Tongue (tissue), 2 donors: ENCODE results near the gene C12orf54. TPM values are rescaled to one million over a fixed set of nuclear protein-coding genes. Genes with fewer than 3 reads are reported as not detected.
"Not testable (repeated sequence)": the region's sequence is repeated elsewhere in the genome, so short reads cannot be mapped to it uniquely, and the experiment has no call there.

ENCODE experiments used
- DNase-seq: peaks from one replicate; pipeline ENCODE4 v3.0.0-alpha.2; 2015
- total RNA-seq: library from RNA; depleted of rRNA; stranded (reverse); fragments of >200 nt; gene quantifications from one replicate; pipeline ENCODE4 v1.2.3, GENCODE V29; 2014

C12orf54 gene
- not detected for total RNA-seq

DNA sequence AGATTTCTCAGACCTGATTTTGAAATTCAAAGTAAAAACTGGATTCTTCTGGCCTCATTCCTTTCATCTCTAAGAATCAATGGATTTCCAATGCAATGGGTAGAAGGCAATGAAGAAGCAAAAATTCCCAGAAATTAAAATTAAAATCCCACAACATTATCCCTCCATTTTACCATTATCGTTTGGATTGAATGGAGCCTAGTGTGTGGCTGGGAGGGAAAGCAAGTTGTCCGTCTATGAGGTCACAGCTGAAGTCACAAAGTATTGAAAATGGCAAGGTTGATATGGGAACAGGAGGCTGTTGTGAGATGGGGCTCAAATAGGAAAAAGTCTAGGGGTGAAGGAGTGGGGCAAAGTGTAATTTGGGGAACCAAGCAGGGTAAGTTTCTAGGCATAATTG, at the start of gene C12orf54:
C12orf54 (plus strand) TSS at position 301 of the 400 bp plus-strand sequence. CDS start 799 bp downstream, outside the sequence.
- DNase-seq = no peak

DNA sequence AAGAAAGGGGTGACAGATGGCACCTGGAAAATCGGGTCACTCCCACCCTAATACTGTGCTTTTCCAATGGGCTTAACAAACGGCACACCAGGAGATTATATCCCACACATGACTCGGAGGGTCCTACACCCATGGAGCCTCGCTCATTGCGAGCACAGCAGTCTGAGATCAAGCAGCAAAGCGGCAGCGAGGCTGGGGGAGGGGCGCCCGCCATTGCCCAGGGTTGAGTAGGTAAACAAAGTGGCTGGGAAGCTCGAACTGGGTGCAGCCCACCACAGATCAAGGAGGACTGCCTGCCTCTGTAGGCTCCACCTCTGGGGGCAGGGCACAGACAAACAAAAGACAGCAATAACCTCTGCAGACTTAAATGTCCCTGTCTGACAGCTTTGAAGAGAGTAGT, 48.3 kb upstream of the C12orf54 start:
- not testable (repeated sequence) for DNase-seq

DNA sequence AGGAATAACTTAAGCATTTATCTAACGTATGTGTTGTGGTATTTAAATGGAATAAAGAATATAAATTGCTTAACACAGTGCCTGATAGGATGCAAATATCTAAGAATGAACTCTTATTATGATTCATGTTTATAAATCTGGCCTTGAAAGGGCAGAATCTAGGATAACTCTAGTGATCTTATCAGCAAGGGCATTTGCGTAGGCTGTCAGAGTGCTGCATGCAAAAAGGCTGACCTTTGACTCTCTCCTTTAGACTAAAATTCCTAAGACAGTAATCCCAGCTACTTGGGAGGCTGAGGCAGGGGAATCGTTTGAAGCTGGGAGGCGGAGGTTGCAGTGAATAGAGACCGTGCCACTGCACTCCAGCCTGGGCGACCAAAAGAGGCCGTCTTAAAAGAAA, 41.2 kb upstream of the C12orf54 start:
- no peak for DNase-seq

DNA sequence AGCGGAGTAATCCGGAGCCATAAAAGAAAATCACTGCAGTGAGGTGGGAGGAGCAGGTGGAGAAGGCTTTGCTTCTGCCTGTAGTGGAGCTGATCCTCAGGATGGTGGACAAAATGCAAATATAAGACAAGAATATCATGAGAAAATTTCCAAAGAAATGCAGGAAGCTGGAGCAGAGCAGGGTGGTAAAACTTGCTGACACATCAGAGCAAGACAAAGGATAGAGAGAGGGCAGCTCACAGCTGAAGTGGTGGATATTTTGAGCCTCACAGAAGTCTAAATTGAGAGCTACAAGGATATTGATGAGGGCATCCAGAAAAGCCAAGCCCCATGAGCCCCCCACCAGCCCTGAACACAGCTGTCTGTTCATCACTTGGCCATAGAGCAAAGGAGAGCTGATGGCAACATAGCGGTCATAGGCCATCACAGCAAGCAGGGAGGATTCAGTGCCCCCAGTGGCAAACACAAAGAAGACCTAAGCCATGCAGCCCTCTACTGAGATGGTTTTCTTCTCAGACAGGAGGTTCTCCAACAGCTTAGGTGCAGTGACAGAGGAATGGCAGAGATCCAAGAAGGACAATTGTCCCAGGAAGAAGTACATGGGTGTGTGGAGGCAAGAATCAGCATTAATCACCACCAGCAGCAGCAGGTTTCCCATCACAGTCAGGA, 40.0 kb upstream of the C12orf54 start:
- no peak for DNase-seq

DNA sequence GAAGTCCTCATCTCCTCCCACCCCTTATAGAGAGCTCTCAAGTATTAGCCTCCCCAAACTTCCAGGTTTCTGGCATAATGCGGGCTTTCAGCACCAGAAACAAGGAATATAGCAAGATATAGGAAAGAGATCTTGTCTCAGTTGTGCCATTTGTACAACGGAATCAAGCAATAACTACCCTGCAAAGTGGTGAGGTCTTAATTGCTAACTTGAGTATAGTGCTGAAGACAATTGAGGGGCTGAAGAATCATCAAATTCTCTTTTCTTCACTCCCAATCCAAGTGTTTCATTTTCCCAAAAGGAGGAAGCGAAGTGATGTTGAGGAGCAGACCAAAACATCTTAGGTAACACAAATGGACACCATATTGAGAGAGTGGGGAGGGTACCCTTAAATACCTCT, 36.8 kb upstream of the C12orf54 start:
- DNase-seq = no peak

DNA sequence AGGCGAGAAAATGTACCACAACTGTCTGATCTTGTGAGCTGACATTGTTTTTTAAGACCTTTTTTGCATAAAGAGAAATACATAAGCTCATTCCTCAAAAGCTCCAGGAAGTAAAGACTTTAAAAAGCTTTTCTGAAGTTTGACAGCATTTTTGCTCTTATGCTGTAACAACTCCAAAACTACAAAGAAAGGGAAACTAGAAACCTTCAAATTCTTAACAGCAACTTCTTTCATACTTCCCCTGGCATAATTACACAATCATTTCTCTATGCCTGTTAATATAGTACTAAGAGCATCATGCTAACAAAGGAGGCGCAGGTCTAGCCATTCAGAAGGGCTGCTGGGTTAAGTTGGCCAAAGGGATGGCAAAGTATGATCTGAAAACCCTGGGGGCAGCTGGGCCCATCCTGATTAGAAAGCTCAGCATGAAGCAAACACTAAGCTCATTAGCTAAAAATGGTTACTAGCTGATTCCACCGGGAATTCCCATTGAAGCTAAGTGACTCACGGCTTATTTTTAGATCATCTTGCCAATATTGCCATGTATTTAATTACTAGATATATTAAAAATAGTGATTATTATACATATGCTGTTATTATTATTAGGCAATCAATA, 36.0 kb upstream of the C12orf54 start:
- no peak for DNase-seq

DNA sequence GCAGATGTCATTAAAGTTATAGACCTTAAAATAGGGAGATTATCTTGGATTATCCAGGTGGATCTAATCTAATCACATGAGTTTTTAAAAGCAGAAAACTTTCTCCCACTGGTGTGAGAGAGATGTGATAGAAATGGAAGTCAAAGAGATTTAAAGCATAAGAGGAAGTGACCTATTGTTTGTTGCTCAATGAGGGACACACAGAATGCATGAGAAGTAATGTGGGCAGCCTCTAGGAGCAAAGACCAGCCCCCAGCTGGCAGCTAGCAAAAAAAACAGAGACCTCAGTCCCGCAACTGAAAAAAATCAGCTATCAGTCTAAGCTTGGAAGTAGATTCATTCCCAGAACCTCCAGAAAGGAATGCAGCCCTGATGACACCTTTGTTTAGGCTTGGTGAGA, 34.5 kb upstream of the C12orf54 start:
- DNase-seq = no peak

DNA sequence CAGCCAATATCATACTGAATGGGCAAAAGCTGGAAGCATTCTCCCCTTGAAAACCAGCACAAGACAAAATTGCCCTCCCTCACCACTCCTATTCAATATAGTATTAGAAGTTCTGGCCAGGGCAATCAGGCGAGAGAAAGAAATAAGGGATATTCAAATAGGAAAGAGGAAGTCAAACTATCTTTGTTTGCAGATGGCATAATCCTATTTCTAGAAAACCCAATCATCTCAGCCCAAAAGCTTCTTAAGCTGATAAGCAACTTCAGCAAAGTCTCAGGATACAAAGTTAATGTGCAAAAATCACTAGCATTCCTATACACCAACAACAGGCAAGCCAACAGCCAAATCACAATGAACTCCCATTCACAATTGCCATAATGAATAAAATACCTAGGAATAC, 30.9 kb upstream of the C12orf54 start:
- DNase-seq = no peak

DNA sequence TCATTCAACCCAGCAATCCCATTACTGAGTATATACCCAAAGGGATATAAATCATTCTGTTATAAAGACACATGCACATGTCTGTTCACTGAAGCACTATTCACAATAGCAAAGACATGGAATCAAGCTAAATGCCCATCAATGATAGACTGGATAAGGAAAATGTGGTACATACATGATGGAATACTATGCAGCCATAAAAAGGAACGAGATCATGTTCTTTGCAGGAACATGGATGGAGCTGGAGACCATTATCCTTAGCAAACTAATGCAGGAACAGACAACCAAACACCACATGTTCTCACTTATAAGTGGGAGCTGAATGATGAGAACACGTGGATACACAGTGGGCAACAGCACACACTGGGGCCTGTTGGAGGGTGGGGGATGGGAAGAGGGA, 29.3 kb upstream of the C12orf54 start:
- DNase-seq = not testable (repeated sequence)

DNA sequence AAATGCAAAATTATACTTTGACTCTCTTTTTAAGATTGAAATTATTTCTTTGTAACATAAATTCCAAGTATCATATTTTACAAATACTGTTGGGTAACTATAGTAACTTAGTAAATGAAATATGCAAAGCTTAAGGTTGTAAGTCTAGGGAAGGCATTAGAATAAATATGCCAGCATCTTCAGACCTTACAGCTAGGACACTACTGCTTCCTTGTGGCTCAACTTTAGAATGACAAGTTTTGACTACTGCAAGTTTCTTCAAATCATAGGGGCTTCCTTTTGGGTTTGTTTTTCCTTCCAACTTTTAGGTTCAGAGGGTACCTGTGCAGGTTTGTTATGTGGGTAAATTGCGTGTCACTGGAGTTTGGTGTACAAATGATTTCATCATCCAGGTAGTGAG, 27.6 kb upstream of the C12orf54 start:
- DNase-seq = peak; percentile 23

DNA sequence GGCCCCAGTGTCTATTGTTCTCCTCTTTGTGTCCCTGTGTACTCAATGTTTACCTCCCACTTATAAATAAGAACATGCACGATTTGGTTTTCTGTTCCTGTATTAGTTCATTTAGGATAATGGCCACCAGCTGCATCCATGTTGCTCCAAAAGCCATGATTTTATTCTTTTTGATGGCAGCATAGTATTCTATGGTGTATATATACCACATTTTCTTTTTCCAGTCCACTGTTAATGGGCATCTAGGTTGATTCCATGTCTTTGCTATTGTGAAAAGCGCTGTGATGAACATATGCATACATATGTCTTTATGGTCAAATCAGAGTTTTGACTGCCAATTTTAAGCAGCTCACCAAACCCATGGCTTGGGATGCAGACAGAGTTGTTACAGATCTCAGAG, 27.2 kb upstream of the C12orf54 start:
- DNase-seq = no peak

DNA sequence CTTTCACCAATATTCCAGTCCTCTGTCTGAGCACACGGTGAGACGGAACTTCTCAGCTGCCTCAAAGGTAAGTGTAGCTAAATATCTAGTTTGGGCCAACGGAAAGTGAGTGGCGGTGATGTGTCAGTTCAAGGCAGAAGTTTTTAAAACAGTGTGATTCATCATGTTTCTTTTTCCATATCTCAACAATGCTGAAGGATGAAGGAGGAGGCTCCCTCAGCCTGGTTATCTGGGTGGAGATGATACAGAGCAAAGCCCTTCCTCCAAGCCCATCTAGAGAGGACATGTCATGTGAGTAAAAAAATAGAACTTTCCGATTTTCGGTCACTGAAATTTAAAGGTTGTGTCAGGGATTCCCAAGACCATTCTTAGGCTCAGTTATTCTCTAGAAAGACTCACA, 23.0 kb upstream of the C12orf54 start:
- DNase-seq = no peak

DNA sequence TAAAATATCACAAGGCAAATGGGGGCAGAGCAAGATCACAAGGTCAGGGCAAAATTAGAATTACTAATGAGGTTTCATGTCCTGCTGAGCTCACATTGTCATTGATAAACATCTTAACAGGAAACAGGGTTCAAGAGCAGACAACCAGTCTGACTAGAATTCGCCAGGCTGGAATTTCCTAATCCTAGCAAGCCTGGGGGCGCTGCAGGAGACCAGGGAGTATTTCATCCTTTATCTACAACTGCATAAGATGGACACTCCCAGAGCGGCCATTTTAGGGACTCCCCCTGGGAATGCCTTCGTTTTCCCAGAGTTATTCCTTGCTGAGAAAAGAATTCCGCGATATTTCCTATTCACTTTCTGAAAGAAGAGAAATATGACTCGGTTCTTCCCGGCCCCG, 13.3 kb upstream of the C12orf54 start:
- not testable (repeated sequence) for DNase-seq

DNA sequence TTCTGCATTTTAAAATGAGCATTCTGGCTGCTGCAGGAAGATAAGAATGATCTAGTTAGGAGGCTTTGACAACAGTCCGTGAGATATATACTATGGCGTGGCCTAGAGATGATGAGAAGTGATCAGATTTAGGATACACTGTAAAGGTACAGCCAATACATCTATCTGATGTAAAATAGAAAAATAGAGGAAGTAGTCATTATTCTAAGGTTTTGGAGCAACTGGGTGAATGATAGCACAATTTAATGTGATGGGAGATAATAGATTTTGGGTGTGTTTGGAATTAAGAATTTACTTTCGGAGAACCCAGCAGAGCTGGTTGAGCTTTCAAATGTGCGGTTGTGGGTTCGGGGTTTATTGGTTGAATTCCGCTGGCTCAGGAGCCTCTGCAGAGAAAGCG, 10.0 kb upstream of the C12orf54 start, which contains the start of gene ANP32D:
ANP32D (plus strand) TSS at position 301 of the 400 bp plus-strand sequence. CDS start 106 bp downstream, outside the sequence.
- no peak for DNase-seq

DNA sequence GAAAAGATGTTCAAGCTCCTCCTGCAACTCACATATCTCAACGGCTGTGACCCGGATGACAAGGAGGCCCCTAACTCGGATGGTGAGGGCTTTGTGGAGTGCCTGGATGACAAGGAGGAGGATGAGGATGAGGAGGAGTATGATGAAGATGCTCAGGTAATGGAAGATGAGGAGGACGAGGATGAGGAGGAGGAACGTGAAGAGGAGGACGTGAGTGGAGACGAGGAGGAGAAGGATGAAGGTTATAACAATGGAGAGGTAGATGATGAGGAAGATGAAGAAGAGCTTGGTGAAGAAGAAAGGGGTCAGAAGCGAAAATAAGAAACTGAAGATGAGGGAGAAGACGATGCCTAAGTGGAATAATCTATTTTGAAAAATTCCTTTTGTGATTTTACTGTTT, 9.2 kb upstream of the C12orf54 start:
- DNase-seq = no peak

DNA sequence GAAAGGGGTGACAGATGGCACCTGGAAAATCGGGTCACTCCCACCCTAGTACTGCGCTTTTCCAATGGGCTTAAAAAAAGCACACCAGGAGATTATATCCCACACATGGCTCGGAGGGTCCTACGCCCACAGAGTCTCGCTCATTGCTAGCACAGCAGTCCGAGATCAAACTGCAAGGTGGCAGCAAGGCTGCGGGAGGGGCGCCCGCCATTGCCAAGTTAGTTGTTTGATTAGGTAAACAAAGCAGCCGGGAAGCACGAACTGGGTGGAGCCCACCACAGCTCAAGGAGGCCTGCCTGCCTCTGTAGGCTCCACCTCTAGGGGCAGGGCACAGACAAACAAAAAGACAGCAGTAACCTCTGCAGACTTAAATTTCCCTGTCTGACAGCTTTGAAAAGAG, 7.8 kb upstream of the C12orf54 start:
- DNase-seq = not testable (repeated sequence)

DNA sequence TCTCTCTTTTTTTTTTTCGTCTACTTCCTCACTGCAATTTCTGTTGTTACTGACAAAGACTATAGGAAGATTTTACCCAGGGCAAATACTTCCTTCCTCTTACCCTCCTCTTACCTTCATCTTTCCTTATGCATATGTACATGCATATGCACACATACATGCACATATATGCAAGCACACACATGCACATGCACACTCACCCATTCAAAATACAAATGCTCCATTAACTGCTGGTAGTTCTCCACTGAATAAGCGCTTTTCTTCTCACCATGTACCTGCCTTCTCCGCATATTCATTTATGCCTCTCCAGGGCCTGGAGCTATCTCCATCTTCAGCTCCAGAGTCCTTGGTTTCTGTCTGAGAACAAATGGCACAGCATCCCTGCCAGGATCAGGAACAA, 632 bp downstream of the C12orf54 start:
- no peak for DNase-seq

DNA sequence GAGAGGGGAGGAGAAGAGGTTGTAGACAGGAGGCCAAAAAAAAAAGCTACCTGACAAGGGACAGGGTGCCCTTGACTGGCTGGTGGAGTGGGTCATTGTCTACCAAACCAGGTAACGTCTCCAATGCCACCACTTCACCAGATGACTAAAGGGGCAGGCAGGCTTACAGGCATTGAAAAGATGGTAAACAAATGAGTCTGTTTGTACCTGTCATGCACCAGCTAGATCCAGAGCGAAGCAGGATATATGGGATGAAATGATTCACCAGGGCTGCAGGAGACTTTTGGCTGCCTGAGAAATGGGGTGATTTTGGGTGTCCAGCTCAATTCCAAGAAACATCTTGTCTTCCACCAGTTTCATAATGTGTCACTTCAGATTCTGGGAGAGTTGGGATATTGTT, 4.0 kb downstream of the C12orf54 start:
- DNase-seq = no peak

DNA sequence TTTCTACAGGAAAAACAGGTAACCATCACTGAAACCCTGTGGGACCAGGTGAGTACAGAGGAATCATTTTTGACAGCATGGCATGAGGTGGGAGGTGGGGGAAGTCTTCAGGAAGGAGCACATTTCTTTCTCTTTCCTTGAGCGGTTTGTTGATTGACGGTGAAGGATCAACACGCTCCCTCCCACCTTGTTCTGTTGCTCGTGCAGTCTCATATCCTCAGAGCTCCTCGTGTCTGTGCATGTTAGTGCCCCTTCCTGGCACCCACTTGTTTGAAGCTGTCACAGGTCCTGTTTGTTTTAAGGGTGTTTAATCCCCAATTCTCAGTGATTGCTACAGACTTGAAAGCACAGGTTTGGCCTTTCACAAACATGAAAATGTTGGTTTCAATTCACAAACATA, 4.4 kb downstream of the C12orf54 start:
- DNase-seq = peak; percentile 50

DNA sequence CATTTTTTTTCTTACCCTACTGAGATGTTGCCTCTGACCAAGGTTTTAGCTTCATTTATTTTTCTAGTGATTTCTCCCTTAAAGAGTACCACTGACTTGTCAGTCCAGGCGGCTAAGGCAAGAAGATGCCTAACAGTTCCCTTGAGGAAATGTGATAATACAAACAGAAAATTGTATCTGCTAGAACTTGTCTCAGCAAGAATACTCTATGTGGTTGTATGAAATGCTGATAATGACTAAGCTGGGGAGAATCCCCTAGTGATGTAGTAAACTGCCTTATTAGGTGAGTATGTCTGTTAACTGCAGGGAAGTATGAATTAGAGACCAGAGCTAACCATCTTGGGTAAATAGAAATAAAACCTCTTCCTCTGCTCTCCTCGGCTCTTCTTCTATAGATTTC, 6.7 kb downstream of the C12orf54 start:
- peak; percentile 35 for DNase-seq

DNA sequence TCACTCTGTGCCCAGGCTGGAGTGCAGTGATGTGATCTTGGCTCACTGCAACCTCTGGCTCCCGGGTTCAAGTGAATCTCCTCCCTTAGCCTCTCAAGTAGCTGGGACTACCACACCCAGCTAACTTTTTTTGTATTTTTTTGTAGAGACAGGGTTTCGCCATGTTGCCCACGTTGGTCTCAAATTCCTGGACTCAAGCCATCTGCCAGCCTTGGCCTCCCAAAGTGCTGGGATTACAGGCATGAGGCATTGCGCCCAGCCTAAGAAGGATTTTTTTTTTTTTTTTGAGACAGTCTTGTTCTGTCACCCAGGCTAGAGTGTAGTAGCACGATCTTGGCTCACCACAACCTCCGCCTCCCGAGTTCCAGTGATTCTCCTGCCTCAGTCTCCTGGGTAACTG, 7.2 kb downstream of the C12orf54 start:
- DNase-seq = not testable (repeated sequence)

DNA sequence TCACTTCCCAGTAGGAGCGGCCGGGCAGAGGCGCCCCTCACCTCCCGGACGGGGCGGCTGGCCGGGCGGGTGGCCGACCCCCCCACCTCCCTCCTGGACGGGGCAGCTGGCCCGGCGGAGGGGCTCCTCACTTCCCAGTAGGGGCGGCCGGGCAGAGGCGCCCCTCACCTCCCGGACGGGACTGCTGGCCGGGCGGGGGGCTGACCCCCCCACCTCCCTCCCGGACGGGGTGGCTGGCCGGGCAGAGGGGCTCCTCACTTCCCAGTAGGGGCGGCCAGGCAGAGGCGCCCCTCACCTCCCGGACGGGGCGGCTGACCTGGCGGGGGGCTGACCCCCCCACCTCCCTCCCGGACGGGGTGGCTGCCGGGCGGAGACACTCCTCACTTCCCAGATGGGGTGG, 18.0 kb downstream of the C12orf54 start:
- not testable (repeated sequence) for DNase-seq

DNA sequence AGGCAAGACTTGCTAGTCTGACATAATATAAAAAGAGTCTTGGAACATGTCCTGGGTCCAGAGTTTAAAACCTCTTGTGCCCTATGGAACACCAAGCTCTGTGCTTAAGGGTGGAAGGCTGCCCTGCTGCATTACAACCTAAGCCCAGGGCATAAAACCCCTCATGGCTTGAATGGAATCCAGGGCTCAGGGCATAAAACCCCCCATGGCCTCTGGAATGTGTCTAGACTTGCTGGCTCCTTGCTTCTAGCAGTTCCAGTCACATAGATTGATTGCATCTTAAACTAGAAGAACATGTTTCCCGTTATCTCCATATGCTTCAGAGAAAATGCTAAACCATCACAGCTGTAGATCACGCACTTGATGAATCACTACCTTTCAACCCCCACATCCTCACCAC, 24.5 kb downstream of the C12orf54 start:
- DNase-seq = not testable (repeated sequence)

DNA sequence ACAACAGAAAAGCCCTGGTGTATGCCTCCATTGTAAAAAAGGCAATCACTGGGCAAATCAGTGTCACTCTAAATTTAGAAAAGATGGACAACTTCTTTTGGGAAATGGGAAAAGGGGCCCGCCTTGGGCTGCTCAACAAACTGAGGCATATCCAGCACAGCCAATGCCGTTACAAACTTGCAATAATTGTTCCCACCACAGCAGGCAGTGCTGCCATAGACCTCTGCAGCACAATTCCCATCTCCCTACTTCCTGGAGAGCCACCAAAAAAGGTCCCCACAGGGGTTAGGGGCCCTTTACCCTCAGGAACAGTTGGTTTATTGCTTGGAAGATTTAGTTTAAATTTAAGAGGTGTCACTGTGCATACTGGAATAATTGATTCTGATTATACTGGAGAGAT, 26.7 kb downstream of the C12orf54 start:
- DNase-seq = no peak
